Stomach (tissue), 9 donors: ENCODE measurements around the gene SMURF1. TPM values are rescaled to one million over a fixed set of nuclear protein-coding genes. Genes with fewer than 3 reads are reported as not detected.

Experiments used
- DNase-seq, 2 donors: peaks; one replicate each; pipeline versions ENCODE4 v3.0.0 to v3.0.0-alpha.2; 2013 to 2019
- H3K27ac ChIP-seq, 5 donors: fragments of 200-600 bp in 4 of 5; sonication (generic) in 4 of 5; one replicate each; pipeline ENCODE4 v1.5.1; 2013 to 2019; ENCODE audit warnings: mild to moderate bottlenecking in 1 of 5, moderate library complexity in 1 of 5
- H3K27me3 ChIP-seq, 3 donors: fragments of 200-600 bp; sonication (generic); one replicate each; pipeline ENCODE4 v1.5.1; 2017 to 2019; ENCODE audit warnings: mixed run types in 1 of 3
- H3K36me3 ChIP-seq, 4 donors: fragments of 200-600 bp; sonication (generic); 1 replicate in 3 of 4; 2 replicates in 1 of 4; pipeline ENCODE4 v1.5.1; 2016 to 2019
- H3K4me1 ChIP-seq, 4 donors: fragments of 200-600 bp; sonication (generic); one replicate each; pipeline ENCODE4 v1.5.1; 2016 to 2019
- H3K4me3 ChIP-seq, 4 donors: fragments of 200-600 bp; sonication (generic) in 3 of 4; one replicate each; pipeline ENCODE4 v1.5.1; 2016 to 2019; ENCODE audit warnings: mild to moderate bottlenecking in 1 of 4
- H3K9me3 ChIP-seq, 4 donors: fragments of 200-600 bp; sonication (generic); one replicate each; pipeline ENCODE4 v1.5.1; 2016 to 2019
- EP300 ChIP-seq: sonication (generic); formaldehyde crosslinking; IDR thresholded peaks from one replicate; pipeline ENCODE4 v1.6.1; 2017; ENCODE audit warnings: antibody characterized with exemption
- POLR2A ChIP-seq, 4 donors: fragments of 450-650 bp; IDR thresholded peaks; one replicate each; pipeline ENCODE4 v1.6.1; 2016; ENCODE audit warnings: antibody characterized with exemption in 4 of 4, control low read depth in 2 of 4, mild to moderate bottlenecking in 1 of 4, moderate library complexity in 1 of 4
- POLR2AphosphoS5 ChIP-seq, 3 donors: sonication (generic); formaldehyde crosslinking; IDR thresholded peaks; one replicate each; pipeline ENCODE4 v1.6.1; 2016; ENCODE audit warnings: antibody characterized with exemption in 3 of 3
- WGBS, 5 donors: extraction: QIAGEN DNeasy Blood & Tissue Kit in 3 of 5; methylation state at CpG; one replicate each; pipeline versions ENCODE4 v1.1.5 to v1.1.7; 2013 to 2018; 5-methylcytosine and 5-hydroxymethylcytosine counted together
- intact Hi-C: fragments of 100-400 bp; cut with DNase I; formaldehyde crosslinking; loops from one replicate; pipeline ENCODE4 v1.15.1; 2023; ENCODE audit warnings: low total_unique reads
- polyA plus RNA-seq, 3 donors: library from polyadenylated mRNA; stranded (reverse); fragments of 200-250 nt; gene quantifications; one replicate each; pipeline ENCODE4 v1.2.3, GENCODE V29; 2013
- total RNA-seq, 5 donors: library from RNA; depleted of rRNA; stranded (reverse); fragments of >200 nt; gene quantifications; one replicate each; pipeline versions ENCODE4 v1.1.0 to v1.2.3, GENCODE V29; 2014 to 2016
- TF ChIP-seq, protein P1 (sequence below), 7 experiments: fragments of 450-650 bp in 4 of 7; fragments of 200-600 bp in 3 of 7; sonication (generic) in 3 of 7; IDR thresholded peaks; one replicate each; pipeline ENCODE4 v1.5.1; 2016 to 2019; ENCODE audit warnings: antibody characterized with exemption in 7 of 7, control low read depth in 2 of 7, mild to moderate bottlenecking in 1 of 7
- donor health status: healthy with polysubstance abuse.
- donor health status: Bipolar disorder and iron deficiency.
- donor health status: healthy.

SMURF1 gene
- total and polyA plus RNA-seq, 8 donors: 8.0 to 46.8 (median 31.8) TPM

DNA sequence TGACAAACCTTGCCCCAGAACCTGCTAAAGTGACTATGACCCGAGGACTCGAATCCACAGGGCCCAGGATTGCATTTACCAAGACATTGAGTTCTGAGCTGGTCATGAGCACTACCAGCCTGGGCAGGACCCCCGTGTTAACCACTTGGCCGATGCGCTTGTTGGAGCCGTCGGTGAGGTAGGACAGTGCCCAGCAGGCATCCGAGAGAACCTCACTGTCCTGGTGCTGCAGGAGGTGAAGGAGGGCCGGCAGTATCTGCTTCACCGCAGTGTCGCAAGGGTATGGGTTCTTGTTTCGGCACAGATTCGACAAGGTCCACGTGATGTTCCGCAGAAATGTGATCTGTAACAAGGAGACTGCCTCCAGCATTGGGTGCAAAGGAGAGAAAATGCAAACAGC, 44.3 kb upstream of the SMURF1 start:
- H3K4me1 ChIP-seq: peaks cover 0 to 13% (median 2%) of the 10 kb centered on the region in 4 donors
- DNase-seq: no peak
- 86 to 99% (median 97%) methylated on average over 15 of the region's 15 CpGs for WGBS, 5 donors
- no peak overlapping the region for H3K27ac ChIP-seq
- H3K4me3 ChIP-seq: no peak overlapping the region
- intact Hi-C loops: no loop called here
- H3K9me3 ChIP-seq: no peaks in the 10 kb centered on the region
- H3K27me3 ChIP-seq: no peaks in the 10 kb centered on the region
- TF ChIP-seq POLR2A (IDR thresholded peaks at IDR 0.05): no peak
- TF ChIP-seq, protein P1, sequence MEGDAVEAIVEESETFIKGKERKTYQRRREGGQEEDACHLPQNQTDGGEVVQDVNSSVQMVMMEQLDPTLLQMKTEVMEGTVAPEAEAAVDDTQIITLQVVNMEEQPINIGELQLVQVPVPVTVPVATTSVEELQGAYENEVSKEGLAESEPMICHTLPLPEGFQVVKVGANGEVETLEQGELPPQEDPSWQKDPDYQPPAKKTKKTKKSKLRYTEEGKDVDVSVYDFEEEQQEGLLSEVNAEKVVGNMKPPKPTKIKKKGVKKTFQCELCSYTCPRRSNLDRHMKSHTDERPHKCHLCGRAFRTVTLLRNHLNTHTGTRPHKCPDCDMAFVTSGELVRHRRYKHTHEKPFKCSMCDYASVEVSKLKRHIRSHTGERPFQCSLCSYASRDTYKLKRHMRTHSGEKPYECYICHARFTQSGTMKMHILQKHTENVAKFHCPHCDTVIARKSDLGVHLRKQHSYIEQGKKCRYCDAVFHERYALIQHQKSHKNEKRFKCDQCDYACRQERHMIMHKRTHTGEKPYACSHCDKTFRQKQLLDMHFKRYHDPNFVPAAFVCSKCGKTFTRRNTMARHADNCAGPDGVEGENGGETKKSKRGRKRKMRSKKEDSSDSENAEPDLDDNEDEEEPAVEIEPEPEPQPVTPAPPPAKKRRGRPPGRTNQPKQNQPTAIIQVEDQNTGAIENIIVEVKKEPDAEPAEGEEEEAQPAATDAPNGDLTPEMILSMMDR (IDR thresholded peaks at IDR 0.05): no peak
- no peak for TF ChIP-seq EP300
- H3K36me3 ChIP-seq: no peaks in the 10 kb centered on the region

DNA sequence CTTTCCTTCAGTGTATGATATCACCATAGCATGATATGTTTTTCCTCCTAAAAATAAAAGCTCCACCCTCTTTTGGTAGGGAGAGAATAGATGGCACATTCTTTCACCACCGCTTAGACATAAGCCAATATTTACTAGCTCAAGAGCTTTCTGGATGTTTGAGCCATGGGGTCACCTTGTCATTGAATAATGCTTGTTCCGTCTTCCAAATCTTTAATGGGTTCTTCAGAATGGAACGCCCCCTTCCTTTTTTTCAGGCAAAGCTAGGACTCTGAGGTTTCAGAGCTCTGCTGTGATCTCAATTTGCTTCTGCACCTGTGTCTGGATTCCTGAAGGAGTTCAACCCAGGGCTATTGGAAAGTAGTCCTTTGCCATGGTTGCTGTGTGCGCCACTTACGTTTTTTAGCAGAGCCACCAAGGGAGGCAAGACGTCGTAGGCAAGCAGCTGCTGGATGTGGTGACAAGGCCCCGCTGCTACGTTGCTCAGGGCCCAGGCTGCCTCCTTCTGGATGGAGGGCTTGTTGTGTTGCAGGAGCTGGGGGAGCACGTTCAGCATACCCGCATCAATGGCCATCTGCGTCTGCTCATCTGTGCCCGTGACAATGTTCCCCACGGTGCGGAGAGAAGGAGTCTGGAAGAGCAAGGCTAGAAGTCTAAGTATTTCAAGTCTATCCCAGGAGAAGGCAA, 40.8 kb upstream of the SMURF1 start:
- 59 to 71% (median 65%) methylated on average over 15 of the region's 15 CpGs for WGBS, 5 donors
- Histone ChIP-seq H3K27ac (no peak overlapping the region), H3K4me1 (no peaks in the 10 kb centered on the region), H3K36me3 (no peaks in the 10 kb centered on the region), H3K27me3 (no peaks in the 10 kb centered on the region), H3K4me3 (no peak overlapping the region), H3K9me3 (no peaks in the 10 kb centered on the region)
- TF ChIP-seq, protein P1 (IDR thresholded peaks at IDR 0.05): no peak
- DNase-seq: peak in 1 of 2 donors; percentile 28
- intact Hi-C loops: no loop called here

DNA sequence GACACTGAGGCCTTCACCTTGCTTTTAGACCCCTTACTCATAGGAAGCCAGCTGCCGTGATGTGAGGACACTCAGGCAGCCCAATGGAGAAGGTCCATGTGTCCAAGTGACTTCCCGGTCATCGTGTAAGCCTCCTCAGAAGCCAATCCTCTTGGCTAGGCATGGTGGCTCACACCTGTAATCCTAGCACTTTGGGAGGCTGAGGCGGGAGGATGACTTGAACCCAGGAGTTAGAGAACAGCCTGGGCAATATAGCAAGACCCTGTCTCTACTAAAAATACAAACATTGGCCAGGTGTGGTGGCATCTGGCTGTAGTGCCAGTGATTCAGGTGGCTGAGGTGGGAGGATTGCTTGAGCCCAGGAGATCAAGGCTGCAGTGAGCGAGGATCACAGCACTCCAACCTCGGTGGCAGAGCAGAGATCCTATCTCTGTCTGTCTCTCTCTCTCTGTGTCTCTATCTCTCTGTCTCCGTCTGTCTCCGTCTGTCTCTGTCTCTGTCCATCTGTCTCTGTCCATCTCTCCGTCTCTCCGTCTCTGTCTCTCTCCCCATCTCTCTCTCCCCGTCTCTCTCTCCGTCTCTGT, 36.3 kb upstream of the SMURF1 start:
- Histone ChIP-seq H3K27me3 (no peaks in the 10 kb centered on the region), H3K27ac (no peak overlapping the region), H3K9me3 (no peaks in the 10 kb centered on the region), H3K4me1 (no peaks in the 10 kb centered on the region), H3K4me3 (no peak overlapping the region), H3K36me3 (no peaks in the 10 kb centered on the region)
- 82 to 90% (median 88%) methylated on average over 12 of the region's 12 CpGs for WGBS, 5 donors
- no peak for DNase-seq
- intact Hi-C loops: no loop called here
- TF ChIP-seq EP300 (no peak), POLR2AphosphoS5 (IDR thresholded peaks at IDR 0.05) (no peak), POLR2A (IDR thresholded peaks at IDR 0.05) (no peak)
- TF ChIP-seq, protein P1 (IDR thresholded peaks at IDR 0.05): no peak

GRCh38 chr7:99177165-99177564, 33.3 kb upstream of the SMURF1 start:
- 83 to 86% (median 85%) methylated on average over 10 of the region's 10 CpGs for WGBS, 5 donors
- intact Hi-C loops: no loop called here
- H3K4me1 ChIP-seq: no peaks in the 10 kb centered on the region

GRCh38 chr7:99173787-99174186, 29.9 kb upstream of the SMURF1 start:
- H3K9me3 ChIP-seq: no peaks in the 10 kb centered on the region
- H3K4me1 ChIP-seq: peaks cover 0 to 4% (median 0%) of the 10 kb centered on the region in 4 donors
- intact Hi-C loops: no loop called here
- DNase-seq: peak in 1 of 2 donors; percentile 6
- no peaks in the 10 kb centered on the region for H3K27me3 ChIP-seq
- TF ChIP-seq EP300: no peak
- TF ChIP-seq POLR2A (IDR thresholded peaks at IDR 0.05): no peak
- TF ChIP-seq POLR2AphosphoS5 (IDR thresholded peaks at IDR 0.05): no peak
- TF ChIP-seq, protein P1 (IDR thresholded peaks at IDR 0.05): no peak
- WGBS, 5 donors: 75 to 86% (median 81%) methylated on average over 6 of the region's 6 CpGs
- no peaks in the 10 kb centered on the region for H3K36me3 ChIP-seq
- H3K27ac ChIP-seq: no peak overlapping the region
- no peak overlapping the region for H3K4me3 ChIP-seq

More at GRCh38 chr7:99177165-99177564, 33.3 kb upstream of the SMURF1 start:
- Histone ChIP-seq H3K27me3 (no peaks in the 10 kb centered on the region), H3K27ac (no peak overlapping the region), H3K4me3 (no peak overlapping the region), H3K9me3 (no peaks in the 10 kb centered on the region), H3K36me3 (no peaks in the 10 kb centered on the region)
- TF ChIP-seq EP300: no peak
- DNase-seq: no peak
